K562 (cell line): Measurements from ENCODE around the gene AP3S2. TPM values are rescaled to one million over a fixed set of nuclear protein-coding genes. Genes with fewer than 3 reads are reported as not detected.

Source experiments
- BRD4 ChIP-seq: fragments of 200-600 bp; sonication (generic); IDR thresholded peaks from 2 replicates; pipeline ENCODE4 v1.6.1; 2017; ENCODE audit warnings: inconsistent platforms
- PRPF4 ChIP-seq: fragments of 200-400 bp; formaldehyde crosslinking; IDR thresholded peaks from one replicate; pipeline ENCODE4 v1.6.1; 2017; ENCODE audit warnings: low read length, low read depth, mild to moderate bottlenecking; ENCODE audit not compliant: insufficient read depth, poor library complexity, severe bottlenecking
- polyA plus RNA-seq, 8 experiments: library from polyadenylated mRNA; depleted of rRNA in 4 of 8; stranded (reverse) in 5 of 8; unstranded in 3 of 8; fragments of >200 nt; fragmentation: Nextera tagmentation in 2 of 8; fragmentation: Illumina TruSeq in 1 of 8; extraction: Ambion mirVana in 2 of 8; extraction: Trizol in 1 of 8; gene quantifications; 2 replicates each; pipeline versions ENCODE4 v1.2.1 to v1.2.3, GENCODE V29; 2011 to 2014; ENCODE audit warnings: inconsistent platforms in 1 of 8, missing spikeins in 1 of 8
- total RNA-seq, 7 experiments: library from RNA; depleted of rRNA in 6 of 7; stranded (reverse); fragments of >200 nt in 6 of 7; fragmentation: Illumina TruSeq in 2 of 7; extraction: Trizol in 2 of 7; gene quantifications; 2 replicates each; pipeline versions ENCODE4 v1.2.1 to v1.2.3, GENCODE V29; 2011 to 2021; ENCODE audit warnings: low replicate concordance in 1 of 7
- TF ChIP-seq, protein P1 (sequence below): fragments of 200-600 bp; sonication (generic); IDR thresholded peaks from one replicate; pipeline ENCODE4 v1.6.1; 2012; ENCODE audit warnings: mild to moderate bottlenecking, low read depth, low read length, inconsistent platforms
- TF ChIP-seq, protein P2 (sequence below): fragments of 450-650 bp; formaldehyde crosslinking; IDR thresholded peaks from 2 replicates; pipeline ENCODE4 v1.4.0; 2020; ENCODE audit warnings: mild to moderate bottlenecking, moderate library complexity

Gene AP3S2
- total and polyA plus RNA-seq, 9 of the 15 experiments (the other 6 are each of a cell fraction or from before 2014, with no cell fraction given): 16.4 to 54.1 (median 37.4) TPM

DNA sequence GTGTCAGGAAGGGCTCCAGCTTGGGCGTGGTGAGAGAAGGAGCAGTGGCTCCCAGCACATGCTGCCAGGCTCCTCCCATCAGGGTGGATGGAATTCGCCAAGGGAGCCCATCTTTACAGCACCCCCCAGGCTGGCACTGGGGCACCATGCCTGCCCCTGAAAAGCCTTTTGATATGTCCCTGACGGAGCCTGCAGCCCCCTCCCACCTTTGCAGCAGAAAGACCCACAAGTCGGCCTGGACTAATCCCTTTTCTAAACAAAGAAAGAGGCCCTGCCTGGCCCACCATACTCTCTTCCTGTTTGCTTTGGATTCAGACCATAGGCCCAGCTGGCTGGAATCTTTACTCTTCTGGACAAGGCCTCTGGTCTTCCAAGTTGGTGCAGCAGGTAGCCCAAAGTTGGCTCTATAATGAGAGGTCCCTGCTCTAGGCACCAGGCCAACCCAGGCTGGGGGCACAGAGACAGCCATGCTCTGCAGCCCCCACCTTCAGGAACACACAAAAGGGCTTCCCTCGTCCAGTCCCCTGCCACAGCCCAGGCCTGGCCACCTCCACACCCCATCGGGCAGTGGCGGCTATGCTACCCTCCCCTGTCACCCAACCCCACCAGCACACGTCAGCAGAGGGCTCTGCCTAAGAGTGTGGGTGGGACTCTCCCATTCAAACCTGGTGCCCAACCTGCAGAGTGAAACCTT is 84.6 kb downstream of the AP3S2 start (continued):
- TF ChIP-seq, protein P1, sequence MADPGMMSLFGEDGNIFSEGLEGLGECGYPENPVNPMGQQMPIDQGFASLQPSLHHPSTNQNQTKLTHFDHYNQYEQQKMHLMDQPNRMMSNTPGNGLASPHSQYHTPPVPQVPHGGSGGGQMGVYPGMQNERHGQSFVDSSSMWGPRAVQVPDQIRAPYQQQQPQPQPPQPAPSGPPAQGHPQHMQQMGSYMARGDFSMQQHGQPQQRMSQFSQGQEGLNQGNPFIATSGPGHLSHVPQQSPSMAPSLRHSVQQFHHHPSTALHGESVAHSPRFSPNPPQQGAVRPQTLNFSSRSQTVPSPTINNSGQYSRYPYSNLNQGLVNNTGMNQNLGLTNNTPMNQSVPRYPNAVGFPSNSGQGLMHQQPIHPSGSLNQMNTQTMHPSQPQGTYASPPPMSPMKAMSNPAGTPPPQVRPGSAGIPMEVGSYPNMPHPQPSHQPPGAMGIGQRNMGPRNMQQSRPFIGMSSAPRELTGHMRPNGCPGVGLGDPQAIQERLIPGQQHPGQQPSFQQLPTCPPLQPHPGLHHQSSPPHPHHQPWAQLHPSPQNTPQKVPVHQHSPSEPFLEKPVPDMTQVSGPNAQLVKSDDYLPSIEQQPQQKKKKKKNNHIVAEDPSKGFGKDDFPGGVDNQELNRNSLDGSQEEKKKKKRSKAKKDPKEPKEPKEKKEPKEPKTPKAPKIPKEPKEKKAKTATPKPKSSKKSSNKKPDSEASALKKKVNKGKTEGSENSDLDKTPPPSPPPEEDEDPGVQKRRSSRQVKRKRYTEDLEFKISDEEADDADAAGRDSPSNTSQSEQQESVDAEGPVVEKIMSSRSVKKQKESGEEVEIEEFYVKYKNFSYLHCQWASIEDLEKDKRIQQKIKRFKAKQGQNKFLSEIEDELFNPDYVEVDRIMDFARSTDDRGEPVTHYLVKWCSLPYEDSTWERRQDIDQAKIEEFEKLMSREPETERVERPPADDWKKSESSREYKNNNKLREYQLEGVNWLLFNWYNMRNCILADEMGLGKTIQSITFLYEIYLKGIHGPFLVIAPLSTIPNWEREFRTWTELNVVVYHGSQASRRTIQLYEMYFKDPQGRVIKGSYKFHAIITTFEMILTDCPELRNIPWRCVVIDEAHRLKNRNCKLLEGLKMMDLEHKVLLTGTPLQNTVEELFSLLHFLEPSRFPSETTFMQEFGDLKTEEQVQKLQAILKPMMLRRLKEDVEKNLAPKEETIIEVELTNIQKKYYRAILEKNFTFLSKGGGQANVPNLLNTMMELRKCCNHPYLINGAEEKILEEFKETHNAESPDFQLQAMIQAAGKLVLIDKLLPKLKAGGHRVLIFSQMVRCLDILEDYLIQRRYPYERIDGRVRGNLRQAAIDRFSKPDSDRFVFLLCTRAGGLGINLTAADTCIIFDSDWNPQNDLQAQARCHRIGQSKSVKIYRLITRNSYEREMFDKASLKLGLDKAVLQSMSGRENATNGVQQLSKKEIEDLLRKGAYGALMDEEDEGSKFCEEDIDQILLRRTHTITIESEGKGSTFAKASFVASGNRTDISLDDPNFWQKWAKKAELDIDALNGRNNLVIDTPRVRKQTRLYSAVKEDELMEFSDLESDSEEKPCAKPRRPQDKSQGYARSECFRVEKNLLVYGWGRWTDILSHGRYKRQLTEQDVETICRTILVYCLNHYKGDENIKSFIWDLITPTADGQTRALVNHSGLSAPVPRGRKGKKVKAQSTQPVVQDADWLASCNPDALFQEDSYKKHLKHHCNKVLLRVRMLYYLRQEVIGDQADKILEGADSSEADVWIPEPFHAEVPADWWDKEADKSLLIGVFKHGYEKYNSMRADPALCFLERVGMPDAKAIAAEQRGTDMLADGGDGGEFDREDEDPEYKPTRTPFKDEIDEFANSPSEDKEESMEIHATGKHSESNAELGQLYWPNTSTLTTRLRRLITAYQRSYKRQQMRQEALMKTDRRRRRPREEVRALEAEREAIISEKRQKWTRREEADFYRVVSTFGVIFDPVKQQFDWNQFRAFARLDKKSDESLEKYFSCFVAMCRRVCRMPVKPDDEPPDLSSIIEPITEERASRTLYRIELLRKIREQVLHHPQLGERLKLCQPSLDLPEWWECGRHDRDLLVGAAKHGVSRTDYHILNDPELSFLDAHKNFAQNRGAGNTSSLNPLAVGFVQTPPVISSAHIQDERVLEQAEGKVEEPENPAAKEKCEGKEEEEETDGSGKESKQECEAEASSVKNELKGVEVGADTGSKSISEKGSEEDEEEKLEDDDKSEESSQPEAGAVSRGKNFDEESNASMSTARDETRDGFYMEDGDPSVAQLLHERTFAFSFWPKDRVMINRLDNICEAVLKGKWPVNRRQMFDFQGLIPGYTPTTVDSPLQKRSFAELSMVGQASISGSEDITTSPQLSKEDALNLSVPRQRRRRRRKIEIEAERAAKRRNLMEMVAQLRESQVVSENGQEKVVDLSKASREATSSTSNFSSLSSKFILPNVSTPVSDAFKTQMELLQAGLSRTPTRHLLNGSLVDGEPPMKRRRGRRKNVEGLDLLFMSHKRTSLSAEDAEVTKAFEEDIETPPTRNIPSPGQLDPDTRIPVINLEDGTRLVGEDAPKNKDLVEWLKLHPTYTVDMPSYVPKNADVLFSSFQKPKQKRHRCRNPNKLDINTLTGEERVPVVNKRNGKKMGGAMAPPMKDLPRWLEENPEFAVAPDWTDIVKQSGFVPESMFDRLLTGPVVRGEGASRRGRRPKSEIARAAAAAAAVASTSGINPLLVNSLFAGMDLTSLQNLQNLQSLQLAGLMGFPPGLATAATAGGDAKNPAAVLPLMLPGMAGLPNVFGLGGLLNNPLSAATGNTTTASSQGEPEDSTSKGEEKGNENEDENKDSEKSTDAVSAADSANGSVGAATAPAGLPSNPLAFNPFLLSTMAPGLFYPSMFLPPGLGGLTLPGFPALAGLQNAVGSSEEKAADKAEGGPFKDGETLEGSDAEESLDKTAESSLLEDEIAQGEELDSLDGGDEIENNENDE: no peak
- TF ChIP-seq PRPF4: no peak
- no peak for TF ChIP-seq BRD4
- TF ChIP-seq, protein P2, sequence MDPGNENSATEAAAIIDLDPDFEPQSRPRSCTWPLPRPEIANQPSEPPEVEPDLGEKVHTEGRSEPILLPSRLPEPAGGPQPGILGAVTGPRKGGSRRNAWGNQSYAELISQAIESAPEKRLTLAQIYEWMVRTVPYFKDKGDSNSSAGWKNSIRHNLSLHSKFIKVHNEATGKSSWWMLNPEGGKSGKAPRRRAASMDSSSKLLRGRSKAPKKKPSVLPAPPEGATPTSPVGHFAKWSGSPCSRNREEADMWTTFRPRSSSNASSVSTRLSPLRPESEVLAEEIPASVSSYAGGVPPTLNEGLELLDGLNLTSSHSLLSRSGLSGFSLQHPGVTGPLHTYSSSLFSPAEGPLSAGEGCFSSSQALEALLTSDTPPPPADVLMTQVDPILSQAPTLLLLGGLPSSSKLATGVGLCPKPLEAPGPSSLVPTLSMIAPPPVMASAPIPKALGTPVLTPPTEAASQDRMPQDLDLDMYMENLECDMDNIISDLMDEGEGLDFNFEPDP (CRISPR knock-in tag): no peak
